HG03280 (cell line): ENCODE measurements around the gene PDXDC1.
"Not testable (repeated sequence)": the region's sequence is repeated elsewhere in the genome, so short reads cannot be mapped to it uniquely, and the experiment has no call there.

Experiments
- ATAC-seq: cut with Tn5 transposase; IDR thresholded peaks from one replicate; pipeline ENCODE4 v1.9.1; 2021; ENCODE audit warnings: mild to moderate bottlenecking, moderate library complexity; ENCODE audit not compliant: unreplicated experiment

PDXDC1 gene

GRCh38 chr16:14971621-14972228 lies 3.1 kb upstream of the PDXDC1 start:
- not testable (repeated sequence) for ATAC-seq

- not testable (repeated sequence) for ATAC-seq
These were observed 972 bp upstream of the PDXDC1 start for GRCh38 chr16:14973785-14974322.

GRCh38 chr16:14974331-14974655 lies 533 bp upstream of the PDXDC1 start:
- ATAC-seq, result not testable (repeated sequence)

GRCh38 chr16:14975418-14976194 lies 780 bp downstream of the PDXDC1 start:
- ATAC-seq, result peak; percentile 11

GRCh38 chr16:14976971-14977736 lies 2.3 kb downstream of the PDXDC1 start:
- ATAC-seq, result not testable (repeated sequence)

GRCh38 chr16:14978281-14978680 lies 3.5 kb downstream of the PDXDC1 start:
- not testable (repeated sequence) for ATAC-seq

GRCh38 chr16:14978908-14979307 lies 4.1 kb downstream of the PDXDC1 start:
- not testable (repeated sequence) for ATAC-seq

GRCh38 chr16:14981234-14981633 lies 6.4 kb downstream of the PDXDC1 start:
- ATAC-seq, result not testable (repeated sequence)

- ATAC-seq, result not testable (repeated sequence)
These were observed 7.7 kb downstream of the PDXDC1 start for GRCh38 chr16:14982521-14982920.

- ATAC-seq, result not testable (repeated sequence)
These were observed 13.3 kb downstream of the PDXDC1 start for GRCh38 chr16:14988092-14988491.

GRCh38 chr16:14988661-14989191 lies 13.9 kb downstream of the PDXDC1 start:
- ATAC-seq, result not testable (repeated sequence)

GRCh38 chr16:14989291-14990281 lies 14.8 kb downstream of the PDXDC1 start:
- not testable (repeated sequence) for ATAC-seq

- not testable (repeated sequence) for ATAC-seq
These were observed 18.7 kb downstream of the PDXDC1 start for GRCh38 chr16:14993277-14994151.

GRCh38 chr16:14996702-14997101 lies 21.9 kb downstream of the PDXDC1 start:
- not testable (repeated sequence) for ATAC-seq

- not testable (repeated sequence) for ATAC-seq
These were observed 23.5 kb downstream of the PDXDC1 start for GRCh38 chr16:14998300-14998699.

- ATAC-seq, result not testable (repeated sequence)
These were observed 25.0 kb downstream of the PDXDC1 start for GRCh38 chr16:14999845-15000244.

GRCh38 chr16:15002448-15002847 lies 27.6 kb downstream of the PDXDC1 start:
- ATAC-seq, result not testable (repeated sequence)

GRCh38 chr16:15005357-15006132 lies 30.7 kb downstream of the PDXDC1 start:
- ATAC-seq, result not testable (repeated sequence)
